GM18951 (cell line): ENCODE data around the gene SOCS1.
A peak's percentile ranks its signal among the peaks of the same experiment; 100 is the strongest.

Experiments used
- POLR2A ChIP-seq: IDR thresholded peaks from 4 replicates; pipeline ENCODE4 v1.6.1; 2011; ENCODE audit warnings: mild to moderate bottlenecking; ENCODE audit not compliant: insufficient read length, insufficient read depth; ENCODE audit errors: extremely low read depth
- in situ Hi-C: fragments of 300-500 bp; cut with MboI; formaldehyde crosslinking; loops from one replicate; pipeline ENCODE4 v1.12.0; 2022; ENCODE audit warnings: low sequenced_read_pairs, mixed read lengths, inconsistent platforms; ENCODE audit not compliant: unreplicated experiment

SOCS1 gene

GRCh38 chr16:11239644-11240632 lies 16.1 kb downstream of the SOCS1 start:
- in situ Hi-C loops: loop anchor here (25.0 kb wide), 1 partner anchor 278 kb away; no protein-coding TSS in a partner anchor
- TF ChIP-seq POLR2A: no peak

GRCh38 chr16:11238272-11239202 lies 17.5 kb downstream of the SOCS1 start:
- no peak for TF ChIP-seq POLR2A
- in situ Hi-C loops: loop anchor here (25.0 kb wide), 1 partner anchor 276 kb away; no protein-coding TSS in a partner anchor

GRCh38 chr16:11236461-11237254 lies 19.3 kb downstream of the SOCS1 start:
- in situ Hi-C loops: loop anchor here (25.0 kb wide), 1 partner anchor 274 kb away; no protein-coding TSS in a partner anchor
- no peak for TF ChIP-seq POLR2A

- TF ChIP-seq POLR2A: no peak
- in situ Hi-C loops: loop anchor here (25.0 kb wide), 1 partner anchor 273 kb away; no protein-coding TSS in a partner anchor
These were observed 20.4 kb downstream of the SOCS1 start for GRCh38 chr16:11235703-11235991.

GRCh38 chr16:11234884-11235702 lies 20.9 kb downstream of the SOCS1 start:
- in situ Hi-C loops: loop anchor here (25.0 kb wide), 1 partner anchor 273 kb away; no protein-coding TSS in a partner anchor
- TF ChIP-seq POLR2A: no peak

GRCh38 chr16:11233727-11234376 lies 22.2 kb downstream of the SOCS1 start:
- no peak for TF ChIP-seq POLR2A
- in situ Hi-C loops: loop anchor here (25.0 kb wide), 1 partner anchor 272 kb away; no protein-coding TSS in a partner anchor

GRCh38 chr16:11232852-11233726 lies 22.9 kb downstream of the SOCS1 start:
- peak; percentile 49 for TF ChIP-seq POLR2A
- in situ Hi-C loops: loop anchor here (25.0 kb wide), 1 partner anchor 271 kb away; no protein-coding TSS in a partner anchor

- no peak for TF ChIP-seq POLR2A
- in situ Hi-C loops: loop anchor here (25.0 kb wide), 1 partner anchor 270 kb away; no protein-coding TSS in a partner anchor
These were observed 23.6 kb downstream of the SOCS1 start for GRCh38 chr16:11232302-11232851.

- TF ChIP-seq POLR2A: no peak
- in situ Hi-C loops: loop anchor here (25.0 kb wide), 1 partner anchor 269 kb away; no protein-coding TSS in a partner anchor
These were observed 24.5 kb downstream of the SOCS1 start for GRCh38 chr16:11231367-11231970.
